Measurements from ENCODE around the gene PCDH11X.
"Not testable (repeated sequence)": the region's sequence is repeated elsewhere in the genome, so short reads cannot be mapped to it uniquely, and the experiment has no call there.

The PCDH11X gene

GRCh38 chrX:91779135-91779534 lies at the start of gene PCDH11X:
PCDH11X (plus strand) TSS chrX:91779375; CDS start chrX:91835505, 56,130 bp downstream.
- DNase-seq, result peak; percentile 0

- DNase-seq, result not testable (repeated sequence)
These were observed 31.7 kb upstream of the PCDH11X start for GRCh38 chrX:91747446-91747845.

GRCh38 chrX:91753022-91753421 lies 26.2 kb upstream of the PCDH11X start:
- DNase-seq, result not testable (repeated sequence)

- DNase-seq, result not testable (repeated sequence)
These were observed 8.3 kb upstream of the PCDH11X start for GRCh38 chrX:91770619-91771488.

GRCh38 chrX:91773943-91774342 lies 5.2 kb upstream of the PCDH11X start:
- DNase-seq, result not testable (repeated sequence)

GRCh38 chrX:91780008-91780407 lies 833 bp downstream of the PCDH11X start:
- not testable (repeated sequence) for DNase-seq

- DNase-seq, result not testable (repeated sequence)
These were observed 1.5 kb downstream of the PCDH11X start for GRCh38 chrX:91780698-91781097.

GRCh38 chrX:91781553-91782298 lies 2.6 kb downstream of the PCDH11X start:
- not testable (repeated sequence) for DNase-seq

GRCh38 chrX:91782825-91783224 lies 3.6 kb downstream of the PCDH11X start:
- not testable (repeated sequence) for DNase-seq

GRCh38 chrX:91817537-91817936 lies 38.4 kb downstream of the PCDH11X start:
- not testable (repeated sequence) for DNase-seq

- not testable (repeated sequence) for DNase-seq
These were observed 46.1 kb downstream of the PCDH11X start for GRCh38 chrX:91825321-91825720.
